HG03064 (cell line): ENCODE data around the gene GARIN3.
"Not testable (repeated sequence)": the region's sequence is repeated elsewhere in the genome, so short reads cannot be mapped to it uniquely, and the experiment has no call there.

ENCODE experiments used
- ATAC-seq: cut with Tn5 transposase; IDR thresholded peaks from one replicate; pipeline ENCODE4 v1.9.1; 2021; ENCODE audit warnings: low read depth; ENCODE audit not compliant: unreplicated experiment

The GARIN3 gene

GRCh38 chr5:157166214-157167213, at the start of gene GARIN3:
GARIN3 (minus strand) TSS chr5:157166264; CDS start chr5:157166168, 96 bp downstream.
- ATAC-seq = no peak

DNA sequence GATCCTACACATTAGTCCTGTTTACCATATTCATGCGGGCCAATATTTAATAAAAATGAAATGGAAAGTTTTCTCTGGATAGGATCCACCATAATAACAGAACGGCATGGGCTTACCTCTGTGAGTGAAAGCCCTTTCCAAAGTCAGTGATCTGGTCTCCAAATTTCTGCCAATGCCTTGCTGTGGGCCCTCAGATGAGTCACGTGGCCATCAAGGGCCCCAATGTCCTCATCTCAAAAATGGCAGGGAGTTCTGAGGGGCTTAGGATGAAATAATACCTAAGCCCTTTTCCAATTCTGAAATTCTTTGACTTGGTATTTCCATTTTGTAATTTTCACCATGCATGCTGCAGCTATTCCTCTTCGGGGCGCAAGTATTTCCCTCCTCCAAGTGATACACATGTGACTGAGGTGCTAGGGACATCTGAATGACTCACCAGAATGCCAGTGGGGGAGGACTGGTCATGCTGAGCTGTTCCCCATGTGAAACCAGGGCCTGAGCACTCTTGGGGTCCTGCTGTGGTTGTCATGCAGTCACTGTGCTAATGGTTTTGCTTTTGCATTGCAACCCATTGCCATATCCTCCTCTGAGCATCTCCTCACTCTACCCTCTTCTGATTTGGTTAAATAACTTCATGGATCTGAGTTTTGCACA, 49.6 kb upstream of the GARIN3 start:
- peak; percentile 1 for ATAC-seq

GRCh38 chr5:157214861-157215513, 48.9 kb upstream of the GARIN3 start:
- ATAC-seq = peak; percentile 63

DNA sequence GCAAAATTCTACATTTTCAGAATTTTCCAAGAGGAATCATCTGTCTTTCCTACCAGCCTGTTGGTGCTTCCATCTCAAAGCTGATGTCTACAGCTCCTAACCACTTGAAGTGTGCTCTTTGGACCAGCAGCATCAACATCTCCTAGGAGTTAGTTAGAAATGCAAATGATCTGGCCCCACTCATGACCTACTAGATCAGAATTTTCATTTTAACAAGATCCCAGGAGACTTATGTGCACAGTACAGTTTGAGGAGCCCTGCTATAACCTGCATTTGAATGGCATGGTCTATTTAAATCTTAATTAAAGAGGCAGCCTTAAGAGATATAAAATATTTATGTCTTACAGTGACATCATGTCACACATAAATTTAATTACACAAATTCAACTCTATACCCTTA, 48.4 kb upstream of the GARIN3 start:
- ATAC-seq = no peak

DNA sequence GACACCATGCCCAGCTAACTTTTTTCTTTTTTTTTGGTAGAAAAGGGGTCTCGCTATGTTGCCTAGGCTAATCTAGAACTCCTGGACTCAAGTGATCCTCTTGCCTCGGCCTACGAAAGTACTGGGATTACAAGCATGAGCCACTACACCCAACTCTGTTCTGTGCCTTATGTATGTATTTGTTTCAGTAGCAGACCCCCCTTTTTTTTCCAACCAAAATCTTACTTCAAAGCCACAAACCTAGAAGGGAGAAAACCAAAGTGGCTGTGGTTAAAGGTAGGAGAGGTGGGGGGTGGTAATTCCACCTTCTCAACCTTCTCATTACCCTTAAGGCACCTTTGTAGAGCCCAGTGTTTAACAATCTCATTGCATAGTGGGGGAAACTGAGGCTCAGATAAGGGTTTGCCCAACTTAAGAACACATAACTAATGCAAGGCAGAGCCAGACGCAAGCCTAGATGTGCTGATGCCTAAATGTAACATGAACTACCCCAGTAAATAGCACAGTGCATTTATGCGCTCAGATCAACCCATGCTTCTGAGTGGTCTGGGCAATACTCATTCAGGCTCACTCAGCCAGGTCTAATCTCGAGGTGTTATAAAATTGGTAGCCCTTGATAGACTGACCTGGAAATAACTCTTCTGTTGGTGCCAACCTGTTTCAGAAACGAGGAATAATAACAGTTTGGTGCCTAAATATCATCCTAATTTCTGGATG, 47.6 kb upstream of the GARIN3 start:
- no peak for ATAC-seq

GRCh38 chr5:157212307-157212706, 46.2 kb upstream of the GARIN3 start:
- no peak for ATAC-seq

DNA sequence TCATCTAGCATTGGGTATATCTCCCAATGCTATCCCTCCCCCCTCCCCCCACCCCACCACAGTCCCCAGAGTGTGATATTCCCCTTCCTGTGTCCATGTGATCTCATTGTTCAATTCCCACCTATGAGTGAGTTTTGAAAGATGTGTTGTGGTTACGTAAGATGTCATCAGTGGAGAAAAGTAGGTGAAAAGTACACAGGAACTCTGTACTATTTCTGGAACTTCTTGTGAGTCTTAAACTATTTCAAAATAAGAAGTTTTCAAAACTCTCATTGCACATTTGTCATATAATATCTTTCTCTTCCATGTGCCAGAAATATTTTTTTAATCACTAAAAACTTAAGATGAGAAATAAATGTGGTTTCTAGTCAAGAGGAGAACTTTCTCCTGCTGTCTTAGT, 44.6 kb upstream of the GARIN3 start:
- ATAC-seq = not testable (repeated sequence)

GRCh38 chr5:157205708-157206107, 39.6 kb upstream of the GARIN3 start:
- ATAC-seq = no peak

- no peak for ATAC-seq
These were observed 38.7 kb upstream of the GARIN3 start for GRCh38 chr5:157204765-157205164.

- ATAC-seq = no peak
These were observed 37.4 kb upstream of the GARIN3 start for GRCh38 chr5:157203417-157203816.

DNA sequence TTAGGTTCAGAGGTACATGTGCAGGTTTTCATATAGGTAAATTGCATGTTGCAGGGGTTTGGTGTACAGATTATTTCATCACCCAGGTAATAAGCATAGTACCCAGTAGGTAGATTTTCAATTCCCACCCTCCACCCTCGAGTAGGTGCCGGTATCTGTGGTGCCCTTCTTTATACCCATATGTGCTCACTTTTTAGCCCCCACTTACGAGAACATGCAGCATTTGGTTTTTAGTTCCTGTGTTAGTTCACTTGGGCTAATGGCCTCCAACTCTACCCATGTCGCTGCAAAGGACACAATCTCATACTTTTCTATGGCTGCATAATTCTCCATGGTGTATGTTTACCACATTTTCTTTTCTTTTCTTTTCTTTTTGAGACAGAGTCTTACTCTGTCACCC, 35.8 kb upstream of the GARIN3 start:
- no peak for ATAC-seq

- no peak for ATAC-seq
These were observed 32.4 kb upstream of the GARIN3 start for GRCh38 chr5:157198277-157198986.

- no peak for ATAC-seq
These were observed 31.0 kb upstream of the GARIN3 start for GRCh38 chr5:157197086-157197485.

- no peak for ATAC-seq
These were observed 30.0 kb upstream of the GARIN3 start for GRCh38 chr5:157196045-157196444.

- ATAC-seq = no peak
These were observed 27.8 kb upstream of the GARIN3 start for GRCh38 chr5:157193699-157194424.

DNA sequence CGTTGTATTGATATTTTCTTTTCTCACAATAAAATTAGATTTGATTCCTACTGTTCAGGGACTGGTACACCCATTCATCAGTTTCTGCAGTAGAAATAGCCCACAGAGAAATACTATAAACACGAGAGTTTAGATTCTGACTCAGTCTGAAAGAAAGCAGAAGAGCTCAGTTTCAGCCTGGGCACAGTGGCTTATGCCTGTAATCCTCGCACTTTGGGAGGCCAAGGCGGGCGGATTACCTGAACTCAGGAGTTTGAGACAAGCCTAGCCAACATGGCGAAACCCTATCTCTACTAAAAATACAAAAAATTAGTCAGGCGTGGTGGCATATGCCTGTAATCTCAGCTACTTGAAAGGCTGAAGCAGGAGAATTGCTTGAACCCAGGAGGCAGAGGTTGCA, 23.2 kb upstream of the GARIN3 start:
- ATAC-seq = peak; percentile 72

DNA sequence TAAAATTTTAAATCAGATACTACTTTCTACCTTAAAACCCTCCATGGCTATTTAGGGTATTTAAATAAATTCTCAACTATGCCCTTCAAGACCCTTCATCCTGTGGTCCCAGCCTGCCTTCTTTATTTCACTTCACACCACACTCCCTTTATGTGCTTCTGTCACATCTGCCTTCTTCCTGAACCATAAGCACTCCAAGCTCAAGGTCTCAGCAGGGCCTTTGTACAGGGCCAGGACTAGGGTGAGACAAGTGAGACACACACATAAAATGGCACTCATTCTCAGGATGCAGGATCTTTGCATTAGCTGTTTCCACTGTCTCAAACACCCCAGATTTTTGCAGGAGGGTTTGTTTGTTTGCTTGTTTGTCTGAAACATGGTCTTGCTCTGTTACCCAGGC, 22.2 kb upstream of the GARIN3 start:
- no peak for ATAC-seq

- no peak for ATAC-seq
These were observed 21.1 kb upstream of the GARIN3 start for GRCh38 chr5:157187046-157187754.
